Subcutaneous adipose tissue (tissue), 4 donors: ENCODE results near the gene CRYM. TPM values are rescaled to one million over a fixed set of nuclear protein-coding genes. Genes with fewer than 3 reads are reported as not detected.

Source experiments
- total RNA-seq, 4 donors: library from RNA; depleted of rRNA; stranded (reverse); fragments of >200 nt; gene quantifications; one replicate each; pipeline ENCODE4 v1.1.0, GENCODE V29; 2016
- TF ChIP-seq, protein P1 (sequence below): fragments of 450-650 bp; IDR thresholded peaks from one replicate; pipeline ENCODE4 v1.5.1; 2016; ENCODE audit warnings: low read depth, mild to moderate bottlenecking, control low read depth, antibody characterized with exemption, moderate library complexity

The CRYM gene
- total RNA-seq, 4 donors from 2014 or later, result 0.85 to 3.1 (median 1.9) TPM; not detected in 1

DNA sequence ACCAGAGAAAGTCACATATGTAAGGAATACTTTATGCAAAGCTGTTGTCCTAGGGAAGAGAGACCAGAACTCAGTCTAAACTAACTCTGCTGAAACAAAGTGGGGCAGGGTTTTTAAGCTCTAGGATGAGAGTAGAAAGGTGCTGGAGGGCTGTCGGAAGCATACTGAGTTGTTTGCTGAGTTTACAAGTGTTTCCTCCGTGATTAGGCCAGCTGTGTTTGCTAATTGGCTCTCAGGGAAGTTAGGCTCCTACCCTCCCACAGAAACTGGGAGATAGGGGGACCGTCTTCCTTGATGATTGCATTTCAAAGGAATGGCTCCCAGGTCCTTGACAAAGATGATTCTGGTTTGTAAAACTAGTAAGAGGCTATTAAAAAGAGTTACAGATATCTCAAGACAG is 24.4 kb upstream of the CRYM start:
- TF ChIP-seq, protein P1, sequence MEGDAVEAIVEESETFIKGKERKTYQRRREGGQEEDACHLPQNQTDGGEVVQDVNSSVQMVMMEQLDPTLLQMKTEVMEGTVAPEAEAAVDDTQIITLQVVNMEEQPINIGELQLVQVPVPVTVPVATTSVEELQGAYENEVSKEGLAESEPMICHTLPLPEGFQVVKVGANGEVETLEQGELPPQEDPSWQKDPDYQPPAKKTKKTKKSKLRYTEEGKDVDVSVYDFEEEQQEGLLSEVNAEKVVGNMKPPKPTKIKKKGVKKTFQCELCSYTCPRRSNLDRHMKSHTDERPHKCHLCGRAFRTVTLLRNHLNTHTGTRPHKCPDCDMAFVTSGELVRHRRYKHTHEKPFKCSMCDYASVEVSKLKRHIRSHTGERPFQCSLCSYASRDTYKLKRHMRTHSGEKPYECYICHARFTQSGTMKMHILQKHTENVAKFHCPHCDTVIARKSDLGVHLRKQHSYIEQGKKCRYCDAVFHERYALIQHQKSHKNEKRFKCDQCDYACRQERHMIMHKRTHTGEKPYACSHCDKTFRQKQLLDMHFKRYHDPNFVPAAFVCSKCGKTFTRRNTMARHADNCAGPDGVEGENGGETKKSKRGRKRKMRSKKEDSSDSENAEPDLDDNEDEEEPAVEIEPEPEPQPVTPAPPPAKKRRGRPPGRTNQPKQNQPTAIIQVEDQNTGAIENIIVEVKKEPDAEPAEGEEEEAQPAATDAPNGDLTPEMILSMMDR, result no peak

DNA sequence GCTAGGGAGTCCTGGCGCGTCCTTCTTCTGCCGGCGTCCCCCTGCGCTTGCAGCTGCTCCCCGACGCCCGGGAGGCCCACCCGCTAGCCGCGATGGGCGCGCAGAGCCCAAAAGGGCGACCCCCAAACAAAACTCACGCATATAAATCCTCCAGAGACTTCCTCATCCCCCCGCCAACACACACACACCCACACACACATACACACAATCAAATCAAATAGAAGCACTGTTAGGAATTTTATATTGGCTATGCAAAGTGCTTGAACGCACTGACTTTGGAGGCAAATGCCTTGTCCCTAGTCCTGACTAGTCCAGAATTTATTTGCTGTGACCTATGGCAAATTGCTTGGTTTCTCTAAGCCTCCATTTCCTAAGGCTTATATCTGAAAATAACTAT is 23.8 kb upstream of the CRYM start:
- TF ChIP-seq, protein P1, result no peak

DNA sequence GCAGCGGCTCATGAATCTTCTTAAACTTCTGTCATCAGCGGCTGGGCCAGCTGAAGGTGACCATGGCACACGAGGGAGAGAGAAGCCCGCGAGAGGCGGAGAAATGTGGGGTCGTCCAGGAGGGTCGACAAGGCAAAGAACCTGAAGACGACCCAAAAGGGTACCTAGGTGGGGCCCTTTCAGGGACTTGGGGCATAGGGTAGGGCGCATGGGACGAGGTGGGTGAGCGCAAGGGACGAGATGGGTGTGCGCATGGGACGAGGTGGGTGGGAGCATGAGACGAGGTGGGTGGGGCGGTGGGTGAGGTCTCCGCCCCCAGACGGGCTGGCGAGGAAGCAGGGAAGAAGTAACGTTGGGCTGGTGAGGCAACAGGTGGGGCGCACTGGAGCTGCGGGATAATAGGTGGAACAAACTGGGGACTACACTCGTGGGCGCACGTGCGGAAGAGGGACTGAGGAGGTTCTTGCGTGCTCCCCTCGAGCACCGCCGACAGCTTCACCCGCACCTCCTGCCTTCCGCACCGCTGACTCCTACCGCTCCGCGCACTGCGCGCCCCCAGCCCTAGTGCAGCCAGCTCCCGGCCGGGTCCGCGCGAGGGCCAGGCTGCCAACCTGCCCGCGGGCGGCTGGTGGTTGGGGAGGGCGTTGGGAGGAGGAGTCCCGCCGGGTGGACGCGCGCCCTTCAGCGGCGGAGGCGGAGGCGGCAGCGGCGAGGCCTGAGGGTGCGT is 23.2 kb upstream of the CRYM start:
- TF ChIP-seq, protein P1, result no peak

DNA sequence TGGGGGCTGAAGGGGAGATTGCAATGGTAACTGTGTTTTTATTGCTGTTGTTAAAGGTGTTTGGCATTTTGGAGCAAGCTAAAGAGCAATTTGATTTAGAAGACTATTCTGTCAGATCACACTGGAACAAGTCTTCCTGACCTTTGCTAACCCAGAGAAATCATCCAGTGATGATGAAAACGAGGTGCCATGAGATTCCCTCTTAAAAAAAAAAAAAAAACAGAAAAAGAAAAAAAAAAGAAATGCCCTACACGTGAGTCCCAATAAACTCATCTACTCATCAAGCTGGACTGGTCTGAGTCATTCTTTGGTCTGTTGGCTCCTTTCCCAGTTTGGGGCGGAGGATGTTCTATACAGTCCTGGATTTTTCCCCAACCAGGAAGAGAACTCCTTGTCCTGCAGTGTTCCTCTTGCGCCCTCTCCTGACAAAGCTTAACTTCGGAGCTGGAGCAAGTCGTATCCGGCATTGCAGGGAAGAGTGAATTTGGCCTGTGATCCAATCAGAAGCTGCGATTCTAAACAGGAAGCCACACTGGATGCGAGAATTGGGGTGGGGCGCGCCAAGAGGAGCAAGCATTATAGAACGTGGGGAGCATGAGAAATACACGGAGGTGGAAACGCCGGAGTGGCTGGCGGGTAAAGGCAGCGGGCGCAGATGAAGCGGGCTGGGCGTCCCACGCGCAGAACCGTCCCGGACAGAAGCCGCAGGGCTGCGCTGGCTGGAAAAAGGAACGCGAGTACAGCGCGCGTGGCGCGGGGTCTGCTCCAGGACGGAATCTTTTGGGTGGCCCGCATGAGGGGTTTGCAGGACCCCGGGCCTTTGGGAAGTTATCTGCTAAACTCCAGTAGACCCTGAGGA is 22.4 kb upstream of the CRYM start:
- TF ChIP-seq, protein P1, result no peak

DNA sequence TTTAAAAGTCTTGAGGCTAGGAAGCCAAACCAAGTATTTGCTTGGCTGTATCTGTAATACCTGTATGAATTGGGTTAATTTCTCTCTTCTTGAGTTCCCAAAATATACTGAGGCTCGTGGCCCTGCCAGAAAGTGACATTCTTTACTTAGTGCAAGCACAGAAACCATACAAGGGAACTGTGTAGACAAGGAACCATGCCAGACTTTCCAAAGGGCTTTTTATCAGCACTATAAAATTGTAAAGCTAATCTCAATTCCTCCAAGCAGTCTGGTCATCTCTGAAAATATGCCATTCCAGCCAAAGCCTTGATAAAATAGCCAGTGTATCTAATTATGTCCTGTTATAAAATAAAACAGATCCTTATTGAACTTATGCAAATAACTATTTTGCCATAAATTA is 7.2 kb upstream of the CRYM start:
- TF ChIP-seq, protein P1, result no peak

DNA sequence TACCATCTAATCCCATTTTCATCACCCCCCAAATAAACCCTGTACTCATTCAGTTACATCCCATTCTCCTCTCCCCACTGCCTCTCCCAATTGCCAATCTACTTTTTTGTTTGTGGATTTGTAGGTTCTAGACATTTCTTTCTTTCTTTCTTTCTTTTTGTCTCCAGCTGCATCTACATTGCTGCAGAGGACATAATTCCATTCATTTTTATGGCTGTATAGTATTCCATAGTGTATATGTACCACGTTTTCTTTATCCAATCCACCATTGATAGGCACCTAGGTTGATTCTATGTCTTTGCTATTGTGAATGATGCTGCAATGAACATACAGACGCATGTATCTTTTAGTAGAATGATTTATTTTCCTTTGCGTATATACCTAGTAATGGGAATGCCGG is 6.3 kb upstream of the CRYM start:
- TF ChIP-seq, protein P1, result no peak
